ENCODE measurements around the gene PRKCH. TPM values are rescaled to one million over a fixed set of nuclear protein-coding genes. Genes with fewer than 3 reads are reported as not detected.

The PRKCH gene
- total RNA-seq, 1 experiment from 2014 or later: 12.4 TPM

- intact Hi-C loops (cut with micrococcal nuclease): no loop called here
- H3K27ac Mint-ChIP-seq (ENCODE audit: low read depth, unreplicated experiment): no peak overlapping the region
- ChIA-PET CTCF (interaction anchor here (0.6 to 1.1 kb wide), 3 partner anchors 30 to 468 kb away, joined by 3 read pairs; no protein-coding TSS in a partner anchor), POLR2A (interaction anchor here (0.8 to 1.6 kb wide), 2 partner anchors 13 to 18 kb away, joined by 3 read pairs; no protein-coding TSS in a partner anchor)
- no peak for DNase-seq (ENCODE audit: unreplicated experiment)
- H3K9me3 Mint-ChIP-seq (ENCODE audit: unreplicated experiment): no peaks in the 10 kb centered on the region
- H3K27me3 Mint-ChIP-seq (ENCODE audit: insufficient read depth, unreplicated experiment): no peaks in the 10 kb centered on the region
- H3K36me3 Mint-ChIP-seq (ENCODE audit: insufficient read depth, unreplicated experiment): no peaks in the 10 kb centered on the region
- H3K4me3 Mint-ChIP-seq (ENCODE audit: unreplicated experiment): no peak overlapping the region
- peaks cover 23% of the 10 kb centered on the region for H3K4me1 Mint-ChIP-seq (ENCODE audit: insufficient read depth, unreplicated experiment)
- no peak for TF ChIP-seq CTCF (IDR thresholded peaks at IDR 0.05; ENCODE audit: unreplicated experiment)
- BruUV-seq (replicated peaks): no TSS peak
Observed at GRCh38 chr14:61350427-61351270, 29.3 kb downstream of the PRKCH start.

- peaks cover 26% of the 10 kb centered on the region for H3K4me1 Mint-ChIP-seq (ENCODE audit: insufficient read depth, unreplicated experiment)
- H3K9me3 Mint-ChIP-seq (ENCODE audit: unreplicated experiment): no peaks in the 10 kb centered on the region
- no peak for DNase-seq (ENCODE audit: unreplicated experiment)
- no peak overlapping the region for H3K4me3 Mint-ChIP-seq (ENCODE audit: unreplicated experiment)
- intact Hi-C loops (cut with micrococcal nuclease): no loop called here
- CTCF ChIA-PET: interaction anchor here (0.6 kb wide), 1 partner anchor 41 kb away, joined by 3 read pairs; no protein-coding TSS in a partner anchor
- POLR2A ChIA-PET: no interaction called here
- no peak overlapping the region for H3K27ac Mint-ChIP-seq (ENCODE audit: low read depth, unreplicated experiment)
- BruUV-seq (replicated peaks): no TSS peak
- TF ChIP-seq CTCF (IDR thresholded peaks at IDR 0.05; ENCODE audit: unreplicated experiment): no peak
- no peaks in the 10 kb centered on the region for H3K27me3 Mint-ChIP-seq (ENCODE audit: insufficient read depth, unreplicated experiment)
- no peaks in the 10 kb centered on the region for H3K36me3 Mint-ChIP-seq (ENCODE audit: insufficient read depth, unreplicated experiment)
Observed at GRCh38 chr14:61351477-61351876, 30.1 kb downstream of the PRKCH start.

DNA sequence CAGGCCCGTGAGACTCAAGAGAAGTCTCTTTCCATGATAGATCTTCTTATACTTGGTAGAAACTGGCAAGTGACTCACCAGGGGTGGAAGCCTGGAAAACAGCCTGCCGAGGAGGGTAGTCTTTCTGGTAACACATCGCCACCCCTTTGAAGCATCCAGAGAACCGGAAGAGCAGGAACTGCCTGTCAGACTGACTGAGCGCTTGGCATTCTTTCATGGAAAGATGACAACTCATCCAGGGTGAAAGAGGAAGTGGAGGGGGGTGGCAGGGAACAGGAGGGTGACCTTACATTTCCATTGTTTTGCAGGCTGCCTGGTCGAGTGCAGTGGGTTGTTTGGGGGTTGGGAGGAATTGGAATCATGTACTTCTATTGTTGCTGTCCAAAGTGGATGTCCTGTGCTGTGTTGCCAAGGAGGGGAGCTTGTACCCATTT, 34.5 kb downstream of the PRKCH start:
- ChIA-PET POLR2A (interaction anchor here (0.5 to 1.3 kb wide), 4 partner anchors 10 to 90 kb away, joined by 3 to 7 read pairs (median 4); no protein-coding TSS in a partner anchor), CTCF (no interaction called here)
- peak; percentile 96 for DNase-seq (ENCODE audit: unreplicated experiment)
- TF ChIP-seq CTCF (IDR thresholded peaks at IDR 0.05; ENCODE audit: unreplicated experiment): no peak
- Mint-ChIP-seq H3K27me3 (ENCODE audit: insufficient read depth, unreplicated experiment) (no peaks in the 10 kb centered on the region), H3K4me3 (ENCODE audit: unreplicated experiment) (peak overlapping the region; percentile 62), H3K27ac (ENCODE audit: low read depth, unreplicated experiment) (peak overlapping the region; percentile 82), H3K4me1 (ENCODE audit: insufficient read depth, unreplicated experiment) (peaks cover 27% of the 10 kb centered on the region), H3K9me3 (ENCODE audit: unreplicated experiment) (no peaks in the 10 kb centered on the region), H3K36me3 (ENCODE audit: insufficient read depth, unreplicated experiment) (no peaks in the 10 kb centered on the region)
- no TSS peak for BruUV-seq (replicated peaks)
- intact Hi-C loops (cut with micrococcal nuclease): no loop called here

DNA sequence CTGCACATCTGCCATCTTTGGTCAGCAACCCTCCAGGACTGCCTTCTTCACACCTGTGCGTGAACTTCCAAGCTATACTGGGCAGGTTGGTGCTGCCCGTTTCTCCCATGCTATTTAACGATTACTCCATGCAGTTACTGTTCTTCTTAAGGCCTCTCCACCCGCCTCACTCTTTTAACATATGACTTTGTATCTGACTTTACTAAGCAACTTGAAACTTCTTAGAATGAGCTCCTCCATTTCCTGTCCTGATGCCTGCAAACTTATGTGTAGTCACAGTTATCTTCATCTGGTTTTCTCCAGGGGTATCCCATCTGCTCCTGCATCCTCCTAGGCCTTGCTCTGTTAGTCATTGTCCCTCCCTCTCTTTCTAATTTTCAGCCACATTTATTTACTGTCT, 35.7 kb downstream of the PRKCH start:
- BruUV-seq (replicated peaks): no TSS peak
- no peak for DNase-seq (ENCODE audit: unreplicated experiment)
- POLR2A ChIA-PET: interaction anchor here (0.6 to 1.5 kb wide), 3 partner anchors 11 to 1857 kb away, joined by 3 to 6 read pairs (median 4); no protein-coding TSS in a partner anchor
- CTCF ChIA-PET: interaction anchor here (0.6 kb wide), 1 partner anchor 20 kb away, joined by 3 read pairs; no protein-coding TSS in a partner anchor
- no peaks in the 10 kb centered on the region for H3K36me3 Mint-ChIP-seq (ENCODE audit: insufficient read depth, unreplicated experiment)
- H3K27ac Mint-ChIP-seq (ENCODE audit: low read depth, unreplicated experiment): no peak overlapping the region
- no peak for TF ChIP-seq CTCF (IDR thresholded peaks at IDR 0.05; ENCODE audit: unreplicated experiment)
- peak overlapping the region; percentile 19 for H3K4me3 Mint-ChIP-seq (ENCODE audit: unreplicated experiment)
- intact Hi-C loops (cut with micrococcal nuclease): no loop called here
- H3K4me1 Mint-ChIP-seq (ENCODE audit: insufficient read depth, unreplicated experiment): peaks cover 27% of the 10 kb centered on the region
- no peaks in the 10 kb centered on the region for H3K27me3 Mint-ChIP-seq (ENCODE audit: insufficient read depth, unreplicated experiment)
- no peaks in the 10 kb centered on the region for H3K9me3 Mint-ChIP-seq (ENCODE audit: unreplicated experiment)

Measured in MCF 10A (cell line).